ENCODE data around the gene LSAMP.

DNA sequence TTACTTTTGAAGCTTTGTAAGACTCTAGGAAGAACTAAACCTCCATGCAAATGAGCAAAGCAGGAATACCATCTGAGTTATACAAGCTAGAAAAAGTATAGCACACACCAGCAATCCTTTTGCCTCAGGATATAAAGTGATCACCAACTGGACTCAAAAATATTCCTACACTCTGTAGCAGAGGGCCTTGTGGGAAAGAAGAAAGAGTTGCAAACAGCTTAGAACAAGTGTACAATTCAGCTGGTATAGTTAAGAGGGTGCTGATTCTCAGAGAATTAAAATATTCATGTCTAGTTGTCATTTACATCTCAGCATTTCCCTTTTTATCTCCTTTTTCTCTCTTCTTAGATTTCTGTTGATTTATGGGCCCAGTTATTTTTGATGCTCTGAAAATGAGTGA, 573.6 kb downstream of the LSAMP start:
- TF ChIP-seq, protein P1, sequence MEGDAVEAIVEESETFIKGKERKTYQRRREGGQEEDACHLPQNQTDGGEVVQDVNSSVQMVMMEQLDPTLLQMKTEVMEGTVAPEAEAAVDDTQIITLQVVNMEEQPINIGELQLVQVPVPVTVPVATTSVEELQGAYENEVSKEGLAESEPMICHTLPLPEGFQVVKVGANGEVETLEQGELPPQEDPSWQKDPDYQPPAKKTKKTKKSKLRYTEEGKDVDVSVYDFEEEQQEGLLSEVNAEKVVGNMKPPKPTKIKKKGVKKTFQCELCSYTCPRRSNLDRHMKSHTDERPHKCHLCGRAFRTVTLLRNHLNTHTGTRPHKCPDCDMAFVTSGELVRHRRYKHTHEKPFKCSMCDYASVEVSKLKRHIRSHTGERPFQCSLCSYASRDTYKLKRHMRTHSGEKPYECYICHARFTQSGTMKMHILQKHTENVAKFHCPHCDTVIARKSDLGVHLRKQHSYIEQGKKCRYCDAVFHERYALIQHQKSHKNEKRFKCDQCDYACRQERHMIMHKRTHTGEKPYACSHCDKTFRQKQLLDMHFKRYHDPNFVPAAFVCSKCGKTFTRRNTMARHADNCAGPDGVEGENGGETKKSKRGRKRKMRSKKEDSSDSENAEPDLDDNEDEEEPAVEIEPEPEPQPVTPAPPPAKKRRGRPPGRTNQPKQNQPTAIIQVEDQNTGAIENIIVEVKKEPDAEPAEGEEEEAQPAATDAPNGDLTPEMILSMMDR (tag by site-specific recombination; IDR thresholded peaks at IDR 0.05) = no peak
- no peak for TF ChIP-seq ZNF791 (tag by site-specific recombination; IDR thresholded peaks at IDR 0.05)
- TF ChIP-seq, protein P2, sequence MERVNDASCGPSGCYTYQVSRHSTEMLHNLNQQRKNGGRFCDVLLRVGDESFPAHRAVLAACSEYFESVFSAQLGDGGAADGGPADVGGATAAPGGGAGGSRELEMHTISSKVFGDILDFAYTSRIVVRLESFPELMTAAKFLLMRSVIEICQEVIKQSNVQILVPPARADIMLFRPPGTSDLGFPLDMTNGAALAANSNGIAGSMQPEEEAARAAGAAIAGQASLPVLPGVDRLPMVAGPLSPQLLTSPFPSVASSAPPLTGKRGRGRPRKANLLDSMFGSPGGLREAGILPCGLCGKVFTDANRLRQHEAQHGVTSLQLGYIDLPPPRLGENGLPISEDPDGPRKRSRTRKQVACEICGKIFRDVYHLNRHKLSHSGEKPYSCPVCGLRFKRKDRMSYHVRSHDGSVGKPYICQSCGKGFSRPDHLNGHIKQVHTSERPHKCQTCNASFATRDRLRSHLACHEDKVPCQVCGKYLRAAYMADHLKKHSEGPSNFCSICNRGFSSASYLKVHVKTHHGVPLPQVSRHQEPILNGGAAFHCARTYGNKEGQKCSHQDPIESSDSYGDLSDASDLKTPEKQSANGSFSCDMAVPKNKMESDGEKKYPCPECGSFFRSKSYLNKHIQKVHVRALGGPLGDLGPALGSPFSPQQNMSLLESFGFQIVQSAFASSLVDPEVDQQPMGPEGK (tag by site-specific recombination; IDR thresholded peaks at IDR 0.05) = no peak
- TF ChIP-seq GLI2 (tag by site-specific recombination; IDR thresholded peaks at IDR 0.05; ENCODE audit: borderline replicate concordance, low read depth) = no peak
- no peak for TF ChIP-seq ZNF629 (tag by site-specific recombination; IDR thresholded peaks at IDR 0.05)
- TF ChIP-seq, protein P3, sequence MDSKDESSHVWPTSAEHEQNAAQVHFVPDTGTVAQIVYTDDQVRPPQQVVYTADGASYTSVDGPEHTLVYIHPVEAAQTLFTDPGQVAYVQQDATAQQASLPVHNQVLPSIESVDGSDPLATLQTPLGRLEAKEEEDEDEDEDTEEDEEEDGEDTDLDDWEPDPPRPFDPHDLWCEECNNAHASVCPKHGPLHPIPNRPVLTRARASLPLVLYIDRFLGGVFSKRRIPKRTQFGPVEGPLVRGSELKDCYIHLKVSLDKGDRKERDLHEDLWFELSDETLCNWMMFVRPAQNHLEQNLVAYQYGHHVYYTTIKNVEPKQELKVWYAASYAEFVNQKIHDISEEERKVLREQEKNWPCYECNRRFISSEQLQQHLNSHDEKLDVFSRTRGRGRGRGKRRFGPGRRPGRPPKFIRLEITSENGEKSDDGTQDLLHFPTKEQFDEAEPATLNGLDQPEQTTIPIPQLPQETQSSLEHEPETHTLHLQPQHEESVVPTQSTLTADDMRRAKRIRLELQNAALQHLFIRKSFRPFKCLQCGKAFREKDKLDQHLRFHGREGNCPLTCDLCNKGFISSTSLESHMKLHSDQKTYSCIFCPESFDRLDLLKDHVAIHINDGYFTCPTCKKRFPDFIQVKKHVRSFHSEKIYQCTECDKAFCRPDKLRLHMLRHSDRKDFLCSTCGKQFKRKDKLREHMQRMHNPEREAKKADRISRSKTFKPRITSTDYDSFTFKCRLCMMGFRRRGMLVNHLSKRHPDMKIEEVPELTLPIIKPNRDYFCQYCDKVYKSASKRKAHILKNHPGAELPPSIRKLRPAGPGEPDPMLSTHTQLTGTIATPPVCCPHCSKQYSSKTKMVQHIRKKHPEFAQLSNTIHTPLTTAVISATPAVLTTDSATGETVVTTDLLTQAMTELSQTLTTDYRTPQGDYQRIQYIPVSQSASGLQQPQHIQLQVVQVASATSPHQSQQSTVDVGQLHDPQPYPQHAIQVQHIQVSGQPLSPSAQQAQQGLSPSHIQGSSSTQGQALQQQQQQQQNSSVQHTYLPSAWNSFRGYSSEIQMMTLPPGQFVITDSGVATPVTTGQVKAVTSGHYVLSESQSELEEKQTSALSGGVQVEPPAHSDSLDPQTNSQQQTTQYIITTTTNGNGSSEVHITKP (tag by site-specific recombination; IDR thresholded peaks at IDR 0.05) = no peak
- TF ChIP-seq TCF7L2 (IDR thresholded peaks at IDR 0.05; ENCODE audit: borderline replicate concordance, low read depth, low read length) = no peak
- no peak for TF ChIP-seq ZNF660 (tag by site-specific recombination; IDR thresholded peaks at IDR 0.05)
- no peak for TF ChIP-seq ZNF394 (tag by site-specific recombination; IDR thresholded peaks at IDR 0.05; ENCODE audit: borderline replicate concordance)
- TF ChIP-seq MYNN (tag by site-specific recombination; IDR thresholded peaks at IDR 0.05; ENCODE audit: borderline replicate concordance) = no peak
- TF ChIP-seq ZNF324 (tag by site-specific recombination; IDR thresholded peaks at IDR 0.05) = no peak
